ENCODE data around the gene SGPP2. TPM values are rescaled to one million over a fixed set of nuclear protein-coding genes. Genes with fewer than 3 reads are reported as not detected.
"Not testable (repeated sequence)": the region's sequence is repeated elsewhere in the genome, so short reads cannot be mapped to it uniquely, and the experiment has no call there.

The SGPP2 gene
- total RNA-seq, 5 donors from 2014 or later (not counting 1 experiment from before 2014, with no cell fraction given), result 2.2 to 4.0 (median 3.3) TPM

- no peak overlapping the region for H3K4me3 ChIP-seq (ENCODE audit: control insufficient read depth in 1 of 2, extremely low read depth in 1 of 2, low read length in 1 of 2)
- H3K4me1 ChIP-seq (ENCODE audit: control insufficient read depth in 1 of 2, extremely low read depth in 1 of 2, insufficient read depth in 2 of 2, low read length in 2 of 2), result no peaks in the 10 kb centered on the region
- no peaks in the 10 kb centered on the region for H3K27me3 Mint-ChIP-seq
- H3K36me3 Mint-ChIP-seq, result peaks cover 44% of the 10 kb centered on the region
- H3K9me3 Mint-ChIP-seq, result no peaks in the 10 kb centered on the region
- H3K4me3 Mint-ChIP-seq, result no peak overlapping the region
- H3K27ac Mint-ChIP-seq, result peak overlapping the region in 1 of 2 donors; percentile 41
- no peaks in the 10 kb centered on the region for H3K27me3 ChIP-seq (replicated peaks in 1 of 2; ENCODE audit: control insufficient read depth in 2 of 2, extremely low read depth in 1 of 2, insufficient read depth in 2 of 2, low read length in 1 of 2)
- DNase-seq, result no peak
- peaks cover 8 to 19% of the 10 kb centered on the region in 2 donors for H3K36me3 ChIP-seq (ENCODE audit: control insufficient read depth in 2 of 2, extremely low read depth in 1 of 2, insufficient read depth in 1 of 2, low read length in 1 of 2)
- no peak for ATAC-seq (replicated peaks in 1 of 4)
- POLR2A ChIA-PET, result no interaction called here
- peaks cover 0 to 10% (median 7%) of the 10 kb centered on the region in 3 donors for H3K4me1 Mint-ChIP-seq
- no CpG with 5 or more reads among the region's 1 CpG for WGBS (ENCODE audit: insufficient coverage)
- CTCF ChIA-PET, result no interaction called here
- no peaks in the 10 kb centered on the region for H3K9me3 ChIP-seq
- no peak overlapping the region for H3K27ac ChIP-seq (ENCODE audit: low read length)
Observed at GRCh38 chr2:222572751-222573174, 148.4 kb downstream of the SGPP2 start.

- peaks cover 37% of the 10 kb centered on the region for H3K36me3 Mint-ChIP-seq
- ATAC-seq (replicated peaks in 1 of 4) (no peak), DNase-seq (no peak)
- POLR2A ChIA-PET, result interaction anchor here in 1 of 2 donors (0.7 kb wide), 1 partner anchor 237 kb away, joined by 3 read pairs; no protein-coding TSS in a partner anchor
- 100% methylated on average over 1 of the region's 2 CpGs for WGBS (ENCODE audit: insufficient coverage)
- CTCF ChIA-PET, result interaction anchor here in 1 of 2 donors (0.6 kb wide), 2 partner anchors 11 to 148 kb away, joined by 5 to 6 read pairs; no protein-coding TSS in a partner anchor
- H3K27me3 Mint-ChIP-seq, result no peaks in the 10 kb centered on the region
- no peak overlapping the region for H3K27ac ChIP-seq (ENCODE audit: low read length)
- peaks cover 3 to 20% of the 10 kb centered on the region in 2 donors for H3K36me3 ChIP-seq (ENCODE audit: control insufficient read depth in 2 of 2, extremely low read depth in 1 of 2, insufficient read depth in 1 of 2, low read length in 1 of 2)
- H3K27me3 ChIP-seq (replicated peaks in 1 of 2; ENCODE audit: control insufficient read depth in 2 of 2, extremely low read depth in 1 of 2, insufficient read depth in 2 of 2, low read length in 1 of 2), result no peaks in the 10 kb centered on the region
- no peak overlapping the region for H3K4me3 Mint-ChIP-seq
- no peak overlapping the region for H3K4me3 ChIP-seq (ENCODE audit: control insufficient read depth in 1 of 2, extremely low read depth in 1 of 2, low read length in 1 of 2)
- H3K27ac Mint-ChIP-seq, result peak overlapping the region in 1 of 2 donors; percentile 34
- H3K4me1 Mint-ChIP-seq, result peaks cover under 1 to 11% (median 8%) of the 10 kb centered on the region in 3 donors
- H3K9me3 Mint-ChIP-seq, result no peaks in the 10 kb centered on the region
- H3K9me3 ChIP-seq, result no peaks in the 10 kb centered on the region
- no peaks in the 10 kb centered on the region for H3K4me1 ChIP-seq (ENCODE audit: control insufficient read depth in 1 of 2, extremely low read depth in 1 of 2, insufficient read depth in 2 of 2, low read length in 2 of 2)
Observed at GRCh38 chr2:222575618-222576017, 151.3 kb downstream of the SGPP2 start.

- ATAC-seq (replicated peaks in 1 of 4) (no peak), DNase-seq (no peak)
- H3K27me3 ChIP-seq (replicated peaks in 1 of 2; ENCODE audit: control insufficient read depth in 2 of 2, extremely low read depth in 1 of 2, insufficient read depth in 2 of 2, low read length in 1 of 2), result no peaks in the 10 kb centered on the region
- Mint-ChIP-seq H3K4me3 (no peak overlapping the region), H3K9me3 (no peaks in the 10 kb centered on the region), H3K27ac (no peak overlapping the region), H3K4me1 (peaks cover 4 to 11% (median 10%) of the 10 kb centered on the region in 3 donors), H3K27me3 (no peaks in the 10 kb centered on the region), H3K36me3 (peaks cover 34% of the 10 kb centered on the region)
- CTCF ChIA-PET, result no interaction called here
- no peak overlapping the region for H3K4me3 ChIP-seq (ENCODE audit: control insufficient read depth in 1 of 2, extremely low read depth in 1 of 2, low read length in 1 of 2)
- H3K27ac ChIP-seq (ENCODE audit: low read length), result no peak overlapping the region
- no CpG with 5 or more reads among the region's 7 CpGs for WGBS (ENCODE audit: insufficient coverage)
- H3K9me3 ChIP-seq, result no peaks in the 10 kb centered on the region
- H3K4me1 ChIP-seq (ENCODE audit: control insufficient read depth in 1 of 2, extremely low read depth in 1 of 2, insufficient read depth in 2 of 2, low read length in 2 of 2), result no peaks in the 10 kb centered on the region
- POLR2A ChIA-PET, result interaction anchor here in 1 of 2 donors (0.7 kb wide), 1 partner anchor 237 kb away, joined by 3 read pairs; no protein-coding TSS in a partner anchor
- H3K36me3 ChIP-seq (ENCODE audit: control insufficient read depth in 2 of 2, extremely low read depth in 1 of 2, insufficient read depth in 1 of 2, low read length in 1 of 2), result peaks cover 2 to 16% of the 10 kb centered on the region in 2 donors
Observed at GRCh38 chr2:222576171-222577081, 152.1 kb downstream of the SGPP2 start.

- peaks cover 4 to 18% (median 11%) of the 10 kb centered on the region in 3 donors for H3K4me1 Mint-ChIP-seq
- Histone ChIP-seq H3K4me1 (ENCODE audit: control insufficient read depth in 1 of 2, extremely low read depth in 1 of 2, insufficient read depth in 2 of 2, low read length in 2 of 2) (no peaks in the 10 kb centered on the region), H3K27ac (ENCODE audit: low read length) (no peak overlapping the region), H3K27me3 (replicated peaks in 1 of 2; ENCODE audit: control insufficient read depth in 2 of 2, extremely low read depth in 1 of 2, insufficient read depth in 2 of 2, low read length in 1 of 2) (no peaks in the 10 kb centered on the region), H3K9me3 (no peaks in the 10 kb centered on the region), H3K36me3 (ENCODE audit: control insufficient read depth in 2 of 2, extremely low read depth in 1 of 2, insufficient read depth in 1 of 2, low read length in 1 of 2) (peaks cover 0 to 12% of the 10 kb centered on the region in 2 donors), H3K4me3 (ENCODE audit: control insufficient read depth in 1 of 2, extremely low read depth in 1 of 2, low read length in 1 of 2) (no peak overlapping the region)
- no peak for ATAC-seq (replicated peaks in 1 of 4)
- CTCF ChIA-PET, result no interaction called here
- 100% methylated on average over 1 of the region's 3 CpGs for WGBS (ENCODE audit: insufficient coverage)
- no peak overlapping the region for H3K4me3 Mint-ChIP-seq
- POLR2A ChIA-PET, result no interaction called here
- H3K9me3 Mint-ChIP-seq, result no peaks in the 10 kb centered on the region
- H3K27me3 Mint-ChIP-seq, result no peaks in the 10 kb centered on the region
- DNase-seq, result no peak
- H3K27ac Mint-ChIP-seq, result no peak overlapping the region
- H3K36me3 Mint-ChIP-seq, result peaks cover 36% of the 10 kb centered on the region
Observed at GRCh38 chr2:222577341-222577740, 153.0 kb downstream of the SGPP2 start.

GRCh38 chr2:222582928-222583327 is 158.6 kb downstream of the SGPP2 start:
- ChIA-PET CTCF (interaction anchor here (0.7 to 1.1 kb wide), 2 partner anchors 12 to 1863 kb away, joined by 3 to 4 read pairs; no protein-coding TSS in a partner anchor), POLR2A (no interaction called here)
- no peaks in the 10 kb centered on the region for H3K9me3 ChIP-seq
- peaks cover 6 to 7% of the 10 kb centered on the region in 2 donors for H3K36me3 ChIP-seq (ENCODE audit: control insufficient read depth in 2 of 2, extremely low read depth in 1 of 2, insufficient read depth in 1 of 2, low read length in 1 of 2)
- Mint-ChIP-seq H3K4me1 (peaks cover 13 to 22% (median 17%) of the 10 kb centered on the region in 3 donors), H3K36me3 (peaks cover 59% of the 10 kb centered on the region), H3K9me3 (no peaks in the 10 kb centered on the region), H3K4me3 (no peak overlapping the region), H3K27me3 (no peaks in the 10 kb centered on the region), H3K27ac (no peak overlapping the region)
- DNase-seq (no peak), ATAC-seq (replicated peaks in 1 of 4) (no peak)
- H3K27ac ChIP-seq (ENCODE audit: low read length), result no peak overlapping the region
- no peaks in the 10 kb centered on the region for H3K4me1 ChIP-seq (ENCODE audit: control insufficient read depth in 1 of 2, extremely low read depth in 1 of 2, insufficient read depth in 2 of 2, low read length in 2 of 2)
- no peaks in the 10 kb centered on the region for H3K27me3 ChIP-seq (replicated peaks in 1 of 2; ENCODE audit: control insufficient read depth in 2 of 2, extremely low read depth in 1 of 2, insufficient read depth in 2 of 2, low read length in 1 of 2)
- H3K4me3 ChIP-seq (ENCODE audit: control insufficient read depth in 1 of 2, extremely low read depth in 1 of 2, low read length in 1 of 2), result no peak overlapping the region

GRCh38 chr2:222584589-222584988 is 160.2 kb downstream of the SGPP2 start:
- POLR2A ChIA-PET; DNase-seq; H3K4me3 Mint-ChIP-seq; H3K36me3 ChIP-seq (ENCODE audit: control insufficient read depth in 2 of 2, extremely low read depth in 1 of 2, insufficient read depth in 1 of 2, low read length in 1 of 2); H3K27ac Mint-ChIP-seq; H3K4me1 ChIP-seq (ENCODE audit: control insufficient read depth in 1 of 2, extremely low read depth in 1 of 2, insufficient read depth in 2 of 2, low read length in 2 of 2); H3K9me3 Mint-ChIP-seq; ATAC-seq (replicated peaks in 1 of 4); H3K27me3 Mint-ChIP-seq; H3K4me3 ChIP-seq (ENCODE audit: control insufficient read depth in 1 of 2, extremely low read depth in 1 of 2, low read length in 1 of 2); CTCF ChIA-PET; H3K9me3 ChIP-seq; H3K27me3 ChIP-seq (replicated peaks in 1 of 2; ENCODE audit: control insufficient read depth in 2 of 2, extremely low read depth in 1 of 2, insufficient read depth in 2 of 2, low read length in 1 of 2); H3K27ac ChIP-seq (ENCODE audit: low read length): not testable (repeated sequence)
- Mint-ChIP-seq H3K4me1 (peaks cover 13 to 24% (median 17%) of the 10 kb centered on the region in 3 donors), H3K36me3 (peaks cover 66% of the 10 kb centered on the region)
- 97% methylated on average over 7 of the region's 8 CpGs for WGBS (ENCODE audit: insufficient coverage)
